Memory B cell (primary cell): ENCODE data around the gene PNPLA4.

Source experiments
- ATAC-seq: fragments of 150-1000 bp; cut with Tn5 transposase; 2 replicates; pipeline ENCODE4 v1.10.0; 2021; ENCODE audit warnings: low read depth, mild to moderate bottlenecking, moderate library complexity
- DNase-seq, 2 donors: peaks; one replicate each; pipeline ENCODE4 v3.0.0; 2022; ENCODE audit warnings: low spot score in 2 of 2
- H3K27ac Mint-ChIP-seq: one replicate; pipeline ENCODE4 v1.8.0; 2022; ENCODE audit warnings: mild to moderate bottlenecking, moderate library complexity, mixed read lengths
- H3K27me3 Mint-ChIP-seq: one replicate; pipeline ENCODE4 v1.8.0; 2022; ENCODE audit warnings: mixed read lengths
- H3K36me3 Mint-ChIP-seq: one replicate; pipeline ENCODE4 v1.8.0; 2022; ENCODE audit warnings: mild to moderate bottlenecking, mixed read lengths
- H3K4me1 Mint-ChIP-seq: one replicate; pipeline ENCODE4 v1.8.0; 2022; ENCODE audit warnings: mixed read lengths
- H3K4me3 Mint-ChIP-seq: one replicate; pipeline ENCODE4 v1.8.0; 2022; ENCODE audit warnings: mild to moderate bottlenecking, moderate library complexity, mixed read lengths
- H3K9me3 Mint-ChIP-seq: one replicate; pipeline ENCODE4 v1.8.0; 2022; ENCODE audit warnings: mixed read lengths

PNPLA4 gene

GRCh38 chrX:7927259-7928167, at the start of gene PNPLA4:
TSS of gene PNPLA4 (minus strand) at chrX:7927413. CDS start at chrX:7926119, 1,294 bp downstream.
- ATAC-seq, result peak; percentile 88
- H3K27ac Mint-ChIP-seq, result peak within 1 kb of the TSS; percentile 96
- peaks cover 4% of the 10 kb centered on the region for H3K36me3 Mint-ChIP-seq
- DNase-seq, result peak; percentile 80 to 91
- H3K9me3 Mint-ChIP-seq, result no peaks in the 10 kb centered on the region
- peaks cover 5% of the 10 kb centered on the region for H3K4me1 Mint-ChIP-seq
- no peaks in the 10 kb centered on the region for H3K27me3 Mint-ChIP-seq
- peak within 1 kb of the TSS; percentile 88 for H3K4me3 Mint-ChIP-seq

DNA sequence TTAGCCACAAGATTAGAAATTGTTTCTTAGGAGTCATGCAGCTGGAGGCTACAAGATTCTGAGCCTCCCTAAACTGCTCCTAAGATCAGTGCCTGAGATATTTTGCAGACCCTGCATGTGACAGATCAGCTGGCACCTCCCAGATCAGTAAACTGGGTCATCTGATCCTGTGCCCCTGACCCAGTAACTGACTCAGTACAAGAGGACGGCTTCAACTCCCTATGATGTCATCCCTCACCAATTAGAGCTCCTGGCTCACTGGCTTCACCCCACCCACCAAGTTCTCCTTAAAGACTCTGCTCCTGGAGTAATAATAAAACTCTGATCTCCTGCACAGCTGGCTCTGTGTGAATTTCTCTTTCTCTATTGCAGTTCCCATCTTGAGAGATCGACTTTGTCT, 45.4 kb upstream of the PNPLA4 start:
- Mint-ChIP-seq H3K27ac (no peak overlapping the region), H3K27me3 (no peaks in the 10 kb centered on the region), H3K9me3 (no peaks in the 10 kb centered on the region), H3K4me1 (no peaks in the 10 kb centered on the region), H3K36me3 (no peaks in the 10 kb centered on the region), H3K4me3 (no peak overlapping the region)
- no peak for ATAC-seq
- no peak for DNase-seq

- H3K4me3 Mint-ChIP-seq, result no peak overlapping the region
- no peaks in the 10 kb centered on the region for H3K4me1 Mint-ChIP-seq
- no peaks in the 10 kb centered on the region for H3K9me3 Mint-ChIP-seq
- no peaks in the 10 kb centered on the region for H3K36me3 Mint-ChIP-seq
- DNase-seq (no peak), ATAC-seq (no peak)
- H3K27ac Mint-ChIP-seq, result no peak overlapping the region
- H3K27me3 Mint-ChIP-seq, result no peaks in the 10 kb centered on the region
Observed at GRCh38 chrX:7970428-7970827, 43.2 kb upstream of the PNPLA4 start.

- Mint-ChIP-seq H3K27ac (no peak overlapping the region), H3K36me3 (peaks cover 7% of the 10 kb centered on the region), H3K4me1 (no peaks in the 10 kb centered on the region), H3K27me3 (no peaks in the 10 kb centered on the region), H3K4me3 (no peak overlapping the region), H3K9me3 (no peaks in the 10 kb centered on the region)
- DNase-seq (no peak), ATAC-seq (no peak)
Observed at GRCh38 chrX:7965436-7965835, 38.2 kb upstream of the PNPLA4 start.

GRCh38 chrX:7960246-7960645, 33.0 kb upstream of the PNPLA4 start:
- H3K27ac Mint-ChIP-seq, result no peak overlapping the region
- peaks cover 2% of the 10 kb centered on the region for H3K27me3 Mint-ChIP-seq
- peaks cover 16% of the 10 kb centered on the region for H3K36me3 Mint-ChIP-seq
- peaks cover 5% of the 10 kb centered on the region for H3K9me3 Mint-ChIP-seq
- DNase-seq (no peak), ATAC-seq (no peak)
- H3K4me1 Mint-ChIP-seq, result no peaks in the 10 kb centered on the region
- no peak overlapping the region for H3K4me3 Mint-ChIP-seq

DNA sequence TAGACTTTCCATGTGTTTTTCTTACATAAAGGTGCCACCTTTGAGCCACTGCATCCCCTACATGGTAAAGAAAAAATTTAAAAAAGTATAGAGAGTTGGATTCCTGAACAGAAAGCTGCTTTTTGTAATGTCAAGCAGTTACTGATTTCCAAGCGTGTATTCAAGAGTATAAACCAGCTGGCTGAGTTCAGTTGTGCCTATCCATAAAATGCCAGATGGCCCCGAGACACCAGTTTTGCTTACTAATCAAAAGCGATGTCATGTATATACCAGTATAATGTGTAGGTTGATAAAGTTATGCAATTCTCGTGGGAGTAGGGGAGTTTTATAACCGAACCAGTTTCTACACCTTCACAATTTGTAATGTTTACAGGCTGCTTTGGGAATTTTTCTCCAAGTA, 26.2 kb upstream of the PNPLA4 start:
- H3K27ac Mint-ChIP-seq, result no peak overlapping the region
- peaks cover 5% of the 10 kb centered on the region for H3K9me3 Mint-ChIP-seq
- H3K27me3 Mint-ChIP-seq, result peaks cover 2% of the 10 kb centered on the region
- no peak overlapping the region for H3K4me3 Mint-ChIP-seq
- DNase-seq (no peak), ATAC-seq (no peak)
- H3K4me1 Mint-ChIP-seq, result no peaks in the 10 kb centered on the region
- peaks cover 6% of the 10 kb centered on the region for H3K36me3 Mint-ChIP-seq

- no peaks in the 10 kb centered on the region for H3K36me3 Mint-ChIP-seq
- ATAC-seq (no peak), DNase-seq (no peak)
- H3K4me3 Mint-ChIP-seq, result no peak overlapping the region
- H3K4me1 Mint-ChIP-seq, result no peaks in the 10 kb centered on the region
- H3K27me3 Mint-ChIP-seq, result peaks cover 4% of the 10 kb centered on the region
- H3K9me3 Mint-ChIP-seq, result no peaks in the 10 kb centered on the region
- H3K27ac Mint-ChIP-seq, result no peak overlapping the region
Observed at GRCh38 chrX:7950865-7951264, 23.7 kb upstream of the PNPLA4 start.

DNA sequence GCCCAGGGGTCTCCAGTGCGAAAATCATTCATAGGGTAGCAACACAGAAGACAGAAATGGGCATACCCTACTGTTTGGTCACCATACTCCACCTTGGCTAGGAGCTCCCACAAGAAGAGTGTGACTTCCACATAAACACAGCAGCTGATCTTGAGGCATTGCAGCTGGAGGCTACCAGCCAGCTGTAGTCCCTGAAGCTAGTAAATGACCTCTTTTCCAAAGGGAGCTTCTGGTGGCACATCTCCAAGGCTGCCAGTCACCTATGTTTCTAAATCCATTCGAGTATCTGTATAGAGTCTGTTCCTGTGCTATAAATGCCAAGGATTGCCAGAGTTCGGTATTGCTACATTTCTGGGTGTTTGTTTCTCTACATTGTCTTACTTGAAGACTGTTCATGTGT, 21.3 kb upstream of the PNPLA4 start:
- Mint-ChIP-seq H3K27ac (no peak overlapping the region), H3K4me3 (no peak overlapping the region), H3K9me3 (no peaks in the 10 kb centered on the region), H3K36me3 (no peaks in the 10 kb centered on the region), H3K27me3 (peaks cover 4% of the 10 kb centered on the region), H3K4me1 (no peaks in the 10 kb centered on the region)
- DNase-seq, result no peak
- no peak for ATAC-seq

DNA sequence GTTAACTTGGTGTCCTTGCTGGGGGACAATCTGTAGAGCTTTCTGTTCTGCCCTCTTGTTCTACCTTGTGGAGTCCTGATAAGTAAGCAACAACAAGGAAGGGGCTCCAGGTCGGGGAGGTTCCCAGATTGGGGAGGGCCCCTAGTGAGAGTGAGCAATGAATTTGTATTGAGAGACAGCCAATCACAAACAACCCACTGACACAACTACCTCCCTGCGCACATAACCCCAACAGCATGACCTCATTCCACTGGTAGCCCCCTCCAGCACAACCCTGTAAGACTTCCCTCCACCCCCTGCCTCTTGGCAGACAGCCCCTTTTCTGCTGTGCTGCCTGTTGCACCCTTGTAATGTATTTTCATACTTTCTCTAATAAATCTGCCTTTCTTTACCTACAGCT, 19.7 kb upstream of the PNPLA4 start:
- Mint-ChIP-seq H3K27ac (no peak overlapping the region), H3K4me1 (no peaks in the 10 kb centered on the region), H3K4me3 (no peak overlapping the region), H3K36me3 (no peaks in the 10 kb centered on the region), H3K27me3 (peaks cover 4% of the 10 kb centered on the region), H3K9me3 (no peaks in the 10 kb centered on the region)
- DNase-seq (no peak), ATAC-seq (no peak)

DNA sequence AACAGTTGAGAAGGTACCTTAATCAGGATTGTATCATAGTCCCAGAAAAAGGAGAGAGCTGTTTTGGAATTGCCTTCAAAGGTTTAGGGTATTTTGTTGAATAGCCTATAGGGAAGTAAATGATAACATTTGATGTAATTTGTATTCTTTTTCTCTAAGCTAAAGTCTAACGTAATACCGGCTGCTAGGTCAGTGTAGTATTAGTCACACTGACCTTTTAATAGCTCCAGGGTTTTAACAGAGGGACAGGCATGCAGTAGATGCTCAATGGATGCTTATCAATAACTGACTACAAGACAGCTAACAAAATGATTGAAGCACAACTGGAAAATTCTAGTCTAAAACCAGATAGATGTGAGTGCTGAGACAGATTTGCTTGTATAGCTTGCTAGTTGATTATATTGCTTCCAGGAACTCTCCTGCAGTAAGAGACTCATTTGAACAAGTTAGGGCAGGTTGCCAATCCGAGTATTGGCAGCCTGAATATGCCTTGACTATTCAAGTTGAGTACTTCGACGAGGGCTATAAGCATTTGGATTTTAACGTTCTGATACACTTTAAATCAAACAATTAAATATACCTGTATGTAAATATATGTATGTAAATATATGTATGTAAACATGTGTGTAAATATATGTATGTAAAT, 16.5 kb upstream of the PNPLA4 start:
- DNase-seq (no peak), ATAC-seq (no peak)
- Mint-ChIP-seq H3K4me3 (no peak overlapping the region), H3K27ac (no peak overlapping the region), H3K27me3 (peaks cover 4% of the 10 kb centered on the region), H3K4me1 (no peaks in the 10 kb centered on the region), H3K36me3 (no peaks in the 10 kb centered on the region), H3K9me3 (no peaks in the 10 kb centered on the region)

DNA sequence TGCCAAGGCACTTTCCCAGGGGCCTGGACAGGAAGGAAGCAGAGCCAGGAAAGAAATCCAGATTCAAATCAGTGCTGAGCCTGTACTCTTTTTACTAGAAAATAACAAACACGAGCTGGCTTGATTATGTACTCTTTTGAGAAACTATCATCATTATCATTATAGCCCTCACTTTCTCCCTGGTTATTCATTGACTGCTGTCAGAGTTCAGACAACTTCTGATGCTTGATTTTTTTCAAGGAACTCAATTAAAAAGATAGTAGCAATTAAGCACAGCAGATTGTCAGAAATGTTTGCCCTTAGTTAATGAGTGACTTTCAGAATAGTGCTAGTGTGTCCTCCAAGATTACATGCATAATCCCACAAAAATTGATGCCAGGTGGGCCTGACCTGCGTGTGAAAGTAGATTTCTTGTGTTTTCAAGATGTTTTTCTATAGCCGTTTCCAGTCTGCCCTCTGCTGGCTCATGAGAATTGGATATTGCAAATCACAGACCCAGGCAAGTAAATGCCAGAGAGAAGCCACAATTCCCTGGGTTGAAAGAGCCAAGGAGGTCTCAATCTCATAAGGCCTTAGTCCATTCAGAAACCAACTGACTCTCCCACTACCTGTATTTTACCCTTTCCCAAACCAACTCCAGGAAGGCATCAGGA, 14.3 kb upstream of the PNPLA4 start:
- H3K9me3 Mint-ChIP-seq, result no peaks in the 10 kb centered on the region
- H3K4me1 Mint-ChIP-seq, result no peaks in the 10 kb centered on the region
- H3K36me3 Mint-ChIP-seq, result no peaks in the 10 kb centered on the region
- no peak overlapping the region for H3K4me3 Mint-ChIP-seq
- ATAC-seq, result no peak
- no peaks in the 10 kb centered on the region for H3K27me3 Mint-ChIP-seq
- DNase-seq, result no peak
- peak overlapping the region; percentile 28 for H3K27ac Mint-ChIP-seq

- H3K27me3 Mint-ChIP-seq, result no peaks in the 10 kb centered on the region
- peaks cover 2% of the 10 kb centered on the region for H3K36me3 Mint-ChIP-seq
- H3K9me3 Mint-ChIP-seq, result no peaks in the 10 kb centered on the region
- H3K4me3 Mint-ChIP-seq, result no peak overlapping the region
- no peak for ATAC-seq
- no peak for DNase-seq
- no peak overlapping the region for H3K27ac Mint-ChIP-seq
- peaks cover 5% of the 10 kb centered on the region for H3K4me1 Mint-ChIP-seq
Observed at GRCh38 chrX:7934026-7934425, 6.8 kb upstream of the PNPLA4 start.

DNA sequence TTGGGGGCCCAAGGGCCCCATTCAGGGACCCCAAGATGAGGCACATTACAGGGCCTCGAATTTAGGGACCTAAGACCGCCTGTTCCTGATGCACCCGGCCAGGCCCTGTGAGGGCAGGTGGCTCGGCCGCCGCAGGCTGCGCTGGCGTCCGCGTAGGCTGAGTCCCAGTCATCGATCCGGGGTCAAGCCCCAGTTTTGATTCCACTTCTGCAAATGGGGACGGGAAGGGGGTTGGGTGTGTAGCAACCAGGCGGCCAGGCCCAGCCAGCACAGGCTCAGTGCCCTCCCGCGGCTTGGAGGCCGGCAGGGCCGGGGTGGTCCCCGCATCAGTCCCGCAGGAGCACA, 327 bp downstream of the PNPLA4 start:
- H3K36me3 Mint-ChIP-seq, result peaks cover 4% of the 10 kb centered on the region
- H3K9me3 Mint-ChIP-seq, result no peaks in the 10 kb centered on the region
- peaks cover 5% of the 10 kb centered on the region for H3K4me1 Mint-ChIP-seq
- DNase-seq (no peak), ATAC-seq (no peak)
- peak overlapping the region; percentile 96 for H3K27ac Mint-ChIP-seq
- H3K4me3 Mint-ChIP-seq, result peak overlapping the region; percentile 88
- H3K27me3 Mint-ChIP-seq, result no peaks in the 10 kb centered on the region

- no peaks in the 10 kb centered on the region for H3K9me3 Mint-ChIP-seq
- peaks cover 5% of the 10 kb centered on the region for H3K4me1 Mint-ChIP-seq
- H3K4me3 Mint-ChIP-seq, result peak overlapping the region; percentile 88
- peak overlapping the region; percentile 50 for H3K27ac Mint-ChIP-seq
- ATAC-seq (no peak), DNase-seq (no peak)
- H3K27me3 Mint-ChIP-seq, result no peaks in the 10 kb centered on the region
- H3K36me3 Mint-ChIP-seq, result peaks cover 4% of the 10 kb centered on the region
Observed at GRCh38 chrX:7926501-7926900, 712 bp downstream of the PNPLA4 start.
